ENCODE data around the gene CDK14. TPM values are rescaled to one million over a fixed set of nuclear protein-coding genes. Genes with fewer than 3 reads are reported as not detected.
"Not testable (repeated sequence)": the region's sequence is repeated elsewhere in the genome, so short reads cannot be mapped to it uniquely, and the experiment has no call there.

The CDK14 gene
- total RNA-seq, 3 donors from 2014 or later, result 0.71 to 1.1 (median 0.95) TPM

DNA sequence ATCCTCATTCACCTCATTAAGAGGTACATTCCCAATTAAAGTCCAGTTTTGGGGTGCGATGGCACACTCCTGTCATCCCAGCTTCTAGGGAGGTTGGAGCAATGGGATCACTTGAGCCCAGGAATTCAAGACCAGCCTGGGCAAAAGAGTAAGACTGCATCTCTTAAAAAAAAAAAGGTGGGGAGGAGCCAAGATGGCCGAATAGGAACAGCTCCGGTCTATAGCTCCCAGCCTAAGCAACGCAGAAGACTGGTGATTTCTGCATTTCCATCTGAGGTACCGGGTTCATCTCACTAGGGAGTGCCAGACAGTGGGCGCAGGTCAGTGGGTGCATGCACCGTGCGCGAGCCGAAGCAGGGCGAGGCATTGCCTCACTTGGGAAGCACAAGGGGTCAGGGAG is 577.1 kb downstream of the CDK14 start:
- H3K4me1 Mint-ChIP-seq (ENCODE audit: low read depth); H3K9me3 Mint-ChIP-seq; H3K27me3 Mint-ChIP-seq (ENCODE audit: low read depth); ATAC-seq; H3K36me3 Mint-ChIP-seq (ENCODE audit: insufficient read depth); H3K4me3 Mint-ChIP-seq; DNase-seq: not testable (repeated sequence)

DNA sequence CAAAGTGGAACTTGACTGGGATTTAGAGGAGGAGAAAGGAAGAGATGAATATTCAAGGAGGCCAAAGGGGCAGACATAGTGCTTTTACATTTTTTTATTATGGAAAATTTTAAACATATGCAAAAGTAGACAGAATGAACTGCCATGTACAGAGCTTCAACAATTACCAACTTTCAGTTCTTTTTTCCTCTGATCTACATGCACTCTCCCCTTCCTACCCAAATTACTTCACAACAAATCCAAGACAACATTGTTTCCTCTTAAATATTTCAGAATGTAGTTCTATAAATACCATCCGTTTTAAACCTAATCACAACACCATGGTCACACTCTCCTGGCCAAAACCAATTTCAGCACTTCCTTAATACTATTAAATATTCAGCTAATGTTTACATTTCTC is 584.6 kb downstream of the CDK14 start:
- DNase-seq (no peak), ATAC-seq (no peak)
- H3K9me3 Mint-ChIP-seq, result no peaks in the 10 kb centered on the region
- no peak overlapping the region for H3K4me3 Mint-ChIP-seq
- H3K27me3 Mint-ChIP-seq (ENCODE audit: low read depth), result no peaks in the 10 kb centered on the region
- H3K4me1 Mint-ChIP-seq (ENCODE audit: low read depth), result no peaks in the 10 kb centered on the region
- no peaks in the 10 kb centered on the region for H3K36me3 Mint-ChIP-seq (ENCODE audit: insufficient read depth)

DNA sequence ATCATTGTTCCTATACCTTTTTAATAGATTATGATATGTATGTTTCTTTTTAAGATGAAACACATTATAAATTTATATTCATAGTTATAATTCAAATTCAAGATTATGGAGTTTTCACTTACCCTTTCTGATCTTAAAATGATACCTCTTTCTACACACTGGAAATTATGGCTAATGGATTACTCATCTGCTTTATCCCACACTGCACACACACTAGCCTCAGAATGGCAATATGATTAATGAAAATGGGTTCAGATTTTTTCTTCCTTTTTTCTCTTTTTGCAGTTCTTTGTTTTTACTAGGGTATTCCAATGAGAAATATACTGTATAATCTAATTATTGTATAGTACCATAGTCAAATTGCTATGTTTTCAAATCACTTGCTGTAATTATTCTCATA is 585.8 kb downstream of the CDK14 start:
- H3K4me3 Mint-ChIP-seq, result no peak overlapping the region
- H3K27me3 Mint-ChIP-seq (ENCODE audit: low read depth), result no peaks in the 10 kb centered on the region
- H3K9me3 Mint-ChIP-seq, result no peaks in the 10 kb centered on the region
- DNase-seq (no peak), ATAC-seq (no peak)
- no peaks in the 10 kb centered on the region for H3K4me1 Mint-ChIP-seq (ENCODE audit: low read depth)
- H3K36me3 Mint-ChIP-seq (ENCODE audit: insufficient read depth), result no peaks in the 10 kb centered on the region

DNA sequence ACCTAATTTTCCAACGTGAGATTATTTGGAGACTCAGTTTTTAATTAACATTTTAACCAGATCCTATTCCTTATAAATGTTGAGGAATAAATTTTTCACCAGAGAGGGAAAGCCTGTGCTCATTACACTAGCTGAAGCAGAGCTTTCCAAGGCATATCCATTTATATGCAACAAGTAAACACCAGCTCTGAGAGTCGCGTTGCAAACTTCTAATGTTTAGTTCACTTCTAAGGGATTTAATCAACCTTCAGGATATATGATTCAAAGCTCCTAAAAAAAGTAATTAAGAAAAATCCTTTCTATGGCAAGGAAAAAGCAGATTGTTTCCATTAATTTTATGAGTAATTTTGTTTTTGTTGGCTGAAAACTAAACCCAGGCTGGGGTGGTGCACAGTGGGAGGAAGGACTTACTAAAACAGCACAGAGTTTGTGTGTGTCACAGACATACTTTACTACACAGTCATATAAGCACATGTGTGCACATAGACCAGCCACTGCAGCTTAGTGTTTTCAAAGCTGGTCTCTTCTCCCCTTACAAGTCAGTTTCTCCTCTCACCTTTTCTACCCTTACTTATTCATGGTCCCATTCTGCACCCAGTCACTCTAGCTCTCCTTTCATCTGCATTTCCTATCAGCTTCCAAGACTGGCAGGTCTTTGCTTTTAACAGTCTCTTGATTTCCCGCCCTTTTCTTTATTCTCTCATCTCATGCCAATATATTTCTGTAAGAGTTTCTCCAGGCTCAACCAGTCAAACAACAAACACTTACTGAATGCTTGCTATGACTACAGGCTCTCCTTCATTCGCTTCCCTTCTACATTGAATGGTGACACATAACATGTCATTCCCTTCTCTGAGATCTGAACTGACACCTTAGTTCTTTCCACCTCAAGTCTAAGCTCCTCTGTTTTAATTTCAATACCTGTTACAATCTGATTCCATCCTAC is 587.0 kb downstream of the CDK14 start:
- DNase-seq, result no peak

DNA sequence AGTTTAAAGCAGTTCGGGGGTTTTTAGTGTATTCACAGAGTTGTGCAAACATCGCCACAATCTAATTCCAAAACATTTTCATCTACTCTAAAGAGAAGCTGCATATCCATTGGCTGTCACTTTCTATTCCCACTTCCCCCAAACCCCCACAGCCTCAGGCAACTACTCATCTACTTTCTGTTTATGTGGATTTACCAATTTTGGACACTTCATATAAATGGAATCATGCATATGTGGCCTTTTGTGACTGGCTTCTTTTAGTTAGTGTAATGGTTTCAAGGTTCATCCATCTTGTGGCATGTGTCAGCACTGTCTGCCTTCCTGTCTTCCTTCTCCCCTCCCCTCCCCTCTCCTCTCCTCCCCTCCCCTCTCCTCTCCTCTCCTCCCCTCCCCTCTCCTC is 589.6 kb downstream of the CDK14 start:
- Mint-ChIP-seq H3K9me3 (no peaks in the 10 kb centered on the region), H3K4me3 (no peak overlapping the region), H3K4me1 (ENCODE audit: low read depth) (no peaks in the 10 kb centered on the region), H3K36me3 (ENCODE audit: insufficient read depth) (no peaks in the 10 kb centered on the region), H3K27me3 (ENCODE audit: low read depth) (no peaks in the 10 kb centered on the region)
- no peak for ATAC-seq
- DNase-seq, result no peak

More for the DNA sequence above, 587.0 kb downstream of the CDK14 start:
- no peaks in the 10 kb centered on the region for H3K4me1 Mint-ChIP-seq (ENCODE audit: low read depth)
- no peaks in the 10 kb centered on the region for H3K9me3 Mint-ChIP-seq
- no peaks in the 10 kb centered on the region for H3K27me3 Mint-ChIP-seq (ENCODE audit: low read depth)
- no peaks in the 10 kb centered on the region for H3K36me3 Mint-ChIP-seq (ENCODE audit: insufficient read depth)
- H3K4me3 Mint-ChIP-seq, result no peak overlapping the region
- peak in 1 of 2 donors; percentile 46 for ATAC-seq

DNA sequence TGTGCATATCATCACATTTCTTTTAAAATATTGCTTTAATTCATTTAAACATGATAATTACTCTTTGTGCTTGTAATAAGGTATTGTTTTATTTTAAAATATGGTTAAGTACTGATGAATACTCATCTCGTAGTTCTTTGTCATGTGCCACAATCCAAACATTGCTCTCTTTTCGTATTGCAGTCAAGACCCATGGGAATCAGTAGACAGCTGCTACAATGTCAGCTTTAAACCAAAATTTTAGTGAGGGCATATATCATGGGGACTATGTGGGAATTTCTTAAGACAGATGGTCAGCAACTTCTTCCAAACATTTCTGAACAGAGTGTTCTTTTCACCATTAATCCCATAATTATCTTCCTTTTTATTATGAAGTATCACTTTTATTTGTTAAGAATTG is 590.9 kb downstream of the CDK14 start:
- no peak overlapping the region for H3K4me3 Mint-ChIP-seq
- H3K9me3 Mint-ChIP-seq, result no peaks in the 10 kb centered on the region
- no peaks in the 10 kb centered on the region for H3K4me1 Mint-ChIP-seq (ENCODE audit: low read depth)
- no peak for ATAC-seq
- H3K36me3 Mint-ChIP-seq (ENCODE audit: insufficient read depth), result no peaks in the 10 kb centered on the region
- DNase-seq, result no peak
- H3K27me3 Mint-ChIP-seq (ENCODE audit: low read depth), result no peaks in the 10 kb centered on the region

DNA sequence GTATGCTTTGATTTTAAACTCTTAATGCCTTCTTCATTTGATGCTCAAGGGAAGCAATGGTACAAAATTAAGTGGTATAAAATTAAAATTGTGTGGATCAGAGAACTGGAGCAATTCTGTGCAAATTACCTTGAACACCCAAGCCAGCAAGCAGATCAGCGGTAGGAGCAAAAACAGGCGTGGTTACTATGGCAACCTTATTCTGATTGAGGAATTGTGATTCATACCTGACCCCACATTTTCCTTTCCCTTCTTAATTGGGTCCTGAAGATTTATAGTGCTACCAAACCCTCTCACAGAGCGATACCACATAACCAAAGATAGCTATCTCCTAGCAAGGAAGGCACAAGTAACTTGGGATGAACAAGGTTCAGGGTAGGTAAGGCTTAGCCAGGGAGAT is 595.6 kb downstream of the CDK14 start:
- H3K4me1 Mint-ChIP-seq (ENCODE audit: low read depth), result no peaks in the 10 kb centered on the region
- H3K4me3 Mint-ChIP-seq, result no peak overlapping the region
- DNase-seq, result no peak
- no peaks in the 10 kb centered on the region for H3K9me3 Mint-ChIP-seq
- ATAC-seq, result no peak
- no peaks in the 10 kb centered on the region for H3K36me3 Mint-ChIP-seq (ENCODE audit: insufficient read depth)
- H3K27me3 Mint-ChIP-seq (ENCODE audit: low read depth), result no peaks in the 10 kb centered on the region

DNA sequence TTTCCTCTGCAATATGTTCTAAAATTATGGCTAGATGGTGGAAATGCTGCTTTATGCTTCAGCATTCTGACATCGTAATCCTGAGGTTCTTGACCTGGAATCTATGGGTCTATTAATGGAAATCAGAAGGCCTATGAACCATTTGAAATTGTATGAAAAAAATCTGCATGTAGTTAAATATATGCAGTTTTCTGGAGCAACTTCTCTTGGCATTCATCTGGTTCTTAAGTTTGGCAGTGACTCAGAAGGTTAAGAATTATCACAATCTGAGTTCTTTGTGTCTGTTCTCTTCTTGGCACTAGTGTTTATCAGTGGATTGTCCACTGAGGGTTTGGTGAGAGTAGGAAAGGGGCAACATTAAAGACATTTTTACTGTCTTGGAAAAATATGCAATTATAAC is 597.0 kb downstream of the CDK14 start:
- no peak for DNase-seq
- Mint-ChIP-seq H3K4me3 (no peak overlapping the region), H3K9me3 (no peaks in the 10 kb centered on the region), H3K27me3 (ENCODE audit: low read depth) (no peaks in the 10 kb centered on the region), H3K4me1 (ENCODE audit: low read depth) (no peaks in the 10 kb centered on the region), H3K36me3 (ENCODE audit: insufficient read depth) (no peaks in the 10 kb centered on the region)
- no peak for ATAC-seq

DNA sequence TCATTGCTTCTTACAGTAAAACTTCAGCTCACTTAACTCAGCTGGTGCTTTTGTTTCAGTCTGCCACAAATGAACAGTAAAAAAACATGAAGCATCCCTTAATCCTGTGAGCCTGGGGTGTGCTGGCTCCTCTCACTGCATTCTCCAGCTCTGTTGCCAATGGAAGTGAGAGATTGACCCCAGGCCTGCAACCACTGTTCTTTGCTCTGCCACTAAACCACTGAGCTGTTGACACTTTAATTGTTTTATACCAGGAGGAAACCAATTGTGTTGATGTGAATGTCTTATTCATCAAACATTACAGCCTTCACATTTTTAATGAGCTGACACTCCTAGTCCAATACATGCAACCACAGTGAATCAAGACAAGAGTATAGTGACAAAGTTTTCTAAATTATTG is 598.7 kb downstream of the CDK14 start:
- H3K4me1 Mint-ChIP-seq (ENCODE audit: low read depth), result no peaks in the 10 kb centered on the region
- ATAC-seq (no peak), DNase-seq (no peak)
- H3K9me3 Mint-ChIP-seq, result no peaks in the 10 kb centered on the region
- no peaks in the 10 kb centered on the region for H3K27me3 Mint-ChIP-seq (ENCODE audit: low read depth)
- H3K36me3 Mint-ChIP-seq (ENCODE audit: insufficient read depth), result no peaks in the 10 kb centered on the region
- no peak overlapping the region for H3K4me3 Mint-ChIP-seq

DNA sequence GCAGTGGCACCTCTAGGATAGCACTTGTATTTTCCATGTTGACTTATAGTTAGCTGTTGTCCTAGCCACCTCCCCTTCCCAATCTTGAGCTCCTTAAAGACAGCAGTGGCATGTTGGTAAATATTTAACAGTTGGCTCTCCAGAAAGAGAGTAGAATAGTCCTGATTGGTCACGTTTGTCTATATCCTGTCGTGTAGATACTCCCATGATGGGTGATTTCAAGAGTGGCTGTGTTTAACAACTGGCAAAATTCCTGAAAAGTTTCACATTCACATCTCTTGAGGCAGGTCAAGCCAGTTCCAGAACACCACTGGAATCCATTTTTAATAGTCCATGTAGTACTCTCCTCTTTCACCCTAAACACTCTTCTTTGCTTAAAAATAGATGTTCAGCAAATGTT is 599.9 kb downstream of the CDK14 start:
- ATAC-seq (no peak), DNase-seq (no peak)
- Mint-ChIP-seq H3K27me3 (ENCODE audit: low read depth) (no peaks in the 10 kb centered on the region), H3K4me1 (ENCODE audit: low read depth) (no peaks in the 10 kb centered on the region), H3K36me3 (ENCODE audit: insufficient read depth) (no peaks in the 10 kb centered on the region), H3K4me3 (no peak overlapping the region), H3K9me3 (no peaks in the 10 kb centered on the region)

DNA sequence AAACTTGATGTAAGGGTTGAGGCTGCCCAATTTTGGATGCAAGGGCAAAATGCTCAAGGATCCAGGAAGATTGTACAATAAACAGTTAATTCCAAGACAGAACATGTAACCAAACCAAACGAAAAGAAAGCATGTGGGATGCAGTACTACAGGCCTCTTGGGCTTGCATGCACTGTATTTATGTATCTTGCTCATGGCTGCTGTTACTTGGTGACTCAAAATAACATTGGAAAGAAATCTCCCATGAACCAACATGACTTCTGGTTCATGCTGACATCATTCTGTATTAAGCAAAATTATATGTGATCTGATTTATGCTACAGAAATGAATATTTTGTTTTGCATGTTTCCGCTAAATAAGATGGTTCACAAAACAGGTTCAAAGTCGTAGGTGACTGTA is 602.2 kb downstream of the CDK14 start:
- H3K4me3 Mint-ChIP-seq, result no peak overlapping the region
- H3K27me3 Mint-ChIP-seq (ENCODE audit: low read depth), result no peaks in the 10 kb centered on the region
- H3K4me1 Mint-ChIP-seq (ENCODE audit: low read depth), result no peaks in the 10 kb centered on the region
- H3K36me3 Mint-ChIP-seq (ENCODE audit: insufficient read depth), result no peaks in the 10 kb centered on the region
- H3K9me3 Mint-ChIP-seq, result no peaks in the 10 kb centered on the region
- DNase-seq (no peak), ATAC-seq (no peak)

DNA sequence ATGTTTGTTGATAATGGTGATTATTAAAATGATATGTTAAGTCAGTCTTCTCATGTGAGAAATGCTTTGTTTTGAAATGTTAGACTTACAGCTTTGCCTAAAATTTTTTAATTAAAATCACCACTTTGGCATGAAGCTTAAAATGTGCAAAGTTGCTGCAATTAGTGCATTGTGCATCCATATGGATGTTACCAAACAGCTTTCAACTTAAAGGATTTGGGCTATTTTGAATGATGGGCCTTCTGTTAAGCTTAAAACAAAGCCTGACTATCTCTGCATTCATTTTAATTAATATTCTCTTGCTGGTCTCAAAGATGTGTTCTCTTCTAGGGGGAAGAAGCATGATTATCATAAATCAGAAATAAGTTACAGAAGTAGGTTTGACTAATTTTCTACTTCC is 603.5 kb downstream of the CDK14 start:
- Mint-ChIP-seq H3K4me1 (ENCODE audit: low read depth) (no peaks in the 10 kb centered on the region), H3K4me3 (no peak overlapping the region), H3K36me3 (ENCODE audit: insufficient read depth) (no peaks in the 10 kb centered on the region), H3K27me3 (ENCODE audit: low read depth) (no peaks in the 10 kb centered on the region), H3K9me3 (peaks cover 5% of the 10 kb centered on the region)
- ATAC-seq (no peak), DNase-seq (no peak)

DNA sequence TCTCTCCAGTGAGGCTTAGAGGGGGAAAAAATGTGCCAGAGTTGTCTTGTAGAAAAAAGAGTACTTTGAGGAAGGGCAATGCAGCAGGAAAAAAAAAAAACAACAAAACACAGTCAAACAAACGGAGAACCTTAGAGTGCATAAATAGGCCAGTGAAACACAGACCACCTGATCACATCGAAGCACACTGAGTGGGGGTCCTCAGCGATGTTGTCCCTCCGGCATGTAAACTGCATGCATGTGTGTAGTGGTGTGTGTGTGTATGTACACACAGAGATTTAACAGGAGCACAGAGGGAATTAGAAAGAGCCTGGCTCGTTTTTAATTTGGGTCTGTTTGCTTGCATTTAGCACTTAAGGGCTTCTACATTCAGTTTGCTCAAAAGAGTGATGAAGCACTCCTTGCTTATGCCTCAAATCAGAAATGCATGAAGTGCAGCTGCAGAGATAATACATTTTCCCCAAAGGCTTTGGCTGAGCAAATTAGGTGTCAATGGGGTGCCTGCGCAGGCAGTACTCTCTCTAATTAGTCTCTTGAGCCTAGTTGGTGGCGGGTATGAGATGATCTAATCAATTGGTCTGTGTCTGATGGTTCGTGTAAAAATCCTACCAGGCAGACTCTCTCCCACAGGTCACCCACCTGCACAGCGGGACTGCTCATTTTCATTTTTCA is 605.5 kb downstream of the CDK14 start:
- DNase-seq, result no peak
- H3K4me3 Mint-ChIP-seq, result no peak overlapping the region
- H3K36me3 Mint-ChIP-seq (ENCODE audit: insufficient read depth), result no peaks in the 10 kb centered on the region
- no peaks in the 10 kb centered on the region for H3K4me1 Mint-ChIP-seq (ENCODE audit: low read depth)
- peaks cover 5% of the 10 kb centered on the region for H3K9me3 Mint-ChIP-seq
- H3K27me3 Mint-ChIP-seq (ENCODE audit: low read depth), result no peaks in the 10 kb centered on the region
- ATAC-seq, result no peak

DNA sequence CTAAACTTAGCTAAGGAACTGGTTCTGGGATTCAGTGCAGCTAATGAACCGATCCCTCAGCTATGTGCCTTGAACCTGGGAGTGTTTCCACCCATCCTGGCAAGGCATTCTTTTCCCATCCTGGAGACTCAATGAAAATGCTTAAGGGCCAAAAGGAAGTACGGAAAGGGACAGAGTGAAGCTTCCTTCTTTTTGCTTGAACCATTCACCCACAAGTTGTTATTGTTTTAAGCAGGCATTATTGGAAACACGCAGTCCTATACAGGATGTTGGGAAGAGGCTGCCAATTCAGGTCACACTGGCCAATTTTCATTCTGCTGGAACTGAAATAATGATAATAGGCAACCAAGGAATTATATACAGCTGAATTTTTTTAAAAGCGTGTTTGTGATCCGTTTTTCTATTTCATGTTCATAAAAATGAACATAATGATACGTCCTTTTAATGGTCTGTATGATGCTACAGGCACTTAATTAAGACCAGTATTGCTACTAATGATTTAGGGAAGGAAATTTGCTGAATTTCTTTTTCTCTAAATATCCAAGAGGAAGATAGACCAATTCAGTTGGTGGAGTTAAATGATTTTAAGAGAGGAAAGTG is 610.3 kb downstream of the CDK14 start:
- DNase-seq (no peak), ATAC-seq (no peak)
- no peaks in the 10 kb centered on the region for H3K27me3 Mint-ChIP-seq (ENCODE audit: low read depth)
- H3K36me3 Mint-ChIP-seq (ENCODE audit: insufficient read depth), result no peaks in the 10 kb centered on the region
- H3K4me3 Mint-ChIP-seq, result no peak overlapping the region
- no peaks in the 10 kb centered on the region for H3K4me1 Mint-ChIP-seq (ENCODE audit: low read depth)
- H3K9me3 Mint-ChIP-seq, result peaks cover 5% of the 10 kb centered on the region

DNA sequence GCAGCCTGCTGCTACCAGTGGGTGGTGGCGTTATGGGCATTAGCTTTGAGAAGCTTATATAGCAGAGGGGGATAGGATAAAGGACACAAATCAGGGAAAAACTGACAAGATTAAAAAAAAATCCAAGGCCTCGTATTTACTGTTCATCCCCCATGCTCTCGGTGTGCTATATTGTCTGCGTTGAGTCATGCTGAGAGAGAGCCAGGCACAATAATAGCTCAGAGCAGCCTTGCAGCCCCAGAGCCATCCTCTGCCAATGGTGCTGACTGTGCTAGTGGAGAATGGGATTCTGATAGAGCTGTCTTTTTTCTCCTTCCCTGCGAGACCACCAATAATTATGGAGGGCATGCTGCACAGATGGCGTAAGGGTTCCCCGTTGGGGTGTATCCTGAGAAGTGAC is 616.5 kb downstream of the CDK14 start:
- no peaks in the 10 kb centered on the region for H3K9me3 Mint-ChIP-seq
- H3K36me3 Mint-ChIP-seq (ENCODE audit: insufficient read depth), result no peaks in the 10 kb centered on the region
- no peaks in the 10 kb centered on the region for H3K4me1 Mint-ChIP-seq (ENCODE audit: low read depth)
- no peaks in the 10 kb centered on the region for H3K27me3 Mint-ChIP-seq (ENCODE audit: low read depth)
- DNase-seq (no peak), ATAC-seq (no peak)
- H3K4me3 Mint-ChIP-seq, result no peak overlapping the region

Measured in activated T-cell treated with anti-CD3 and anti-CD28 coated beads, Interleukin-2, amount 50 U/mL, for 4 hours (primary cell).